Measurements from ENCODE around the gene RITA1. TPM values are rescaled to one million over a fixed set of nuclear protein-coding genes. Genes with fewer than 3 reads are reported as not detected.
A peak's percentile ranks its signal among the peaks of the same experiment; 100 is the strongest.

The RITA1 gene
- total and polyA plus RNA-seq, 4 donors = 9.1 to 19.7 (median 14.3) TPM

DNA sequence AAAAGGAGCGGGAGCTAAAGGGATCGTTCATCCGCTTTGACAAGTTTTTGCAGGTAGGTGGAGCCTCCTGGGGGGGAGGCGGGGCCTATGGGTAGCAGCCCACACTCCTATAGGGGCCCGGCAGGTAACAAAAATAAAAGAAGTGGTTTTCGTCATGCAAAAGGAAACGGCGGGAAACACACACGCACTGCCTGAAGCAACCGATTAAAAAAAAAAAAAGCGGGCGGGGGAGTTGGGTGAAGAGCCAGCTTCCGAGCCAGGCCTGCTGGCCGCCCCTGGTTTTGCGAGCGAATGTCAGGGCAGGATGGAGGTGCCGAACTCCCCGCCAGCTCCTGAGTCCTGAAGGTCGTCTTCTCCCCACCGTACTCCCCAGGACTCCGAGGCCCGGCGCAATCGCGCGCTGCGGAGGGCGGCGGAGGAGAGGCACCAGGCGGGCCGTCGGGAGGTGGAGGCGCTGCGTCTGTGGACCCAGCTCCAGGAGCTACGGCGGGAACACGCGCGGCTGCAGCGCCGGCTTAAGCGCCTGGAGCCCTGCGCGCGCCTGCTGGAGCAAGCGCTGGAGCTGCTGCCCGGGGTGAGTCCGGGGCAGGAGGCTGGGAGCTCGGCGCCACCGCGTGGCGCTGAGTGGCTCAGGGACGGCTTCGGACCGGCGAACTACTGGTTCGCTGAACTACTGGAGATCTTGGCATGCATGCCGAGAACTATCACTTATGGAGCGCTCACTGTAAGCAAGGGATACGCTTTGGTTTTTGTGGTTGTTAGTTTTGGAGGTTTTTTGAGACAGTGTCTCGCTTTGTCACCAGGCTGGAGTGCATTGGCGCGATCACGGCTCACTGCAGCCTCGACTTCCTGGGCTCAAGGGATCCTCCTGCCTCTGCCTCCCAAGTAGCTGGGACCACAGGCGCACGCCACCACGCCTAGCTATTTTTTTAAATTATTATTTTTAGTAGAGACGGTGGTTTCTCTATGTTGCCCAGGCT, 32.4 kb upstream of the RITA1 start:
- Histone ChIP-seq H3K9ac (ENCODE audit: insufficient read depth in 1 of 2, low read length in 2 of 2) (no peak overlapping the region), H3K9me3 (ENCODE audit: control insufficient read depth in 4 of 4, insufficient read depth in 3 of 4, low read length in 3 of 4) (peaks cover 0 to under 1% (median 0%) of the 10 kb centered on the region in 4 donors), H3K36me3 (ENCODE audit: control insufficient read depth in 4 of 4, insufficient read depth in 4 of 4, low read length in 4 of 4) (peaks cover 0 to 9% (median 2%) of the 10 kb centered on the region in 4 donors), H3K27ac (ENCODE audit: low read depth in 1 of 2, low read length in 1 of 2) (no peak overlapping the region), H3K4me1 (ENCODE audit: control insufficient read depth in 5 of 5, insufficient read depth in 5 of 5, low read length in 5 of 5) (peaks cover 0 to 17% (median 0%) of the 10 kb centered on the region in 5 donors), H3K4me3 (no peak overlapping the region), H3K27me3 (ENCODE audit: control insufficient read depth in 3 of 3, insufficient read depth in 3 of 3, low read length in 2 of 3) (peaks cover 0 to 38% (median 31%) of the 10 kb centered on the region in 3 donors)
- TF ChIP-seq, protein P1, sequence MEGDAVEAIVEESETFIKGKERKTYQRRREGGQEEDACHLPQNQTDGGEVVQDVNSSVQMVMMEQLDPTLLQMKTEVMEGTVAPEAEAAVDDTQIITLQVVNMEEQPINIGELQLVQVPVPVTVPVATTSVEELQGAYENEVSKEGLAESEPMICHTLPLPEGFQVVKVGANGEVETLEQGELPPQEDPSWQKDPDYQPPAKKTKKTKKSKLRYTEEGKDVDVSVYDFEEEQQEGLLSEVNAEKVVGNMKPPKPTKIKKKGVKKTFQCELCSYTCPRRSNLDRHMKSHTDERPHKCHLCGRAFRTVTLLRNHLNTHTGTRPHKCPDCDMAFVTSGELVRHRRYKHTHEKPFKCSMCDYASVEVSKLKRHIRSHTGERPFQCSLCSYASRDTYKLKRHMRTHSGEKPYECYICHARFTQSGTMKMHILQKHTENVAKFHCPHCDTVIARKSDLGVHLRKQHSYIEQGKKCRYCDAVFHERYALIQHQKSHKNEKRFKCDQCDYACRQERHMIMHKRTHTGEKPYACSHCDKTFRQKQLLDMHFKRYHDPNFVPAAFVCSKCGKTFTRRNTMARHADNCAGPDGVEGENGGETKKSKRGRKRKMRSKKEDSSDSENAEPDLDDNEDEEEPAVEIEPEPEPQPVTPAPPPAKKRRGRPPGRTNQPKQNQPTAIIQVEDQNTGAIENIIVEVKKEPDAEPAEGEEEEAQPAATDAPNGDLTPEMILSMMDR (IDR thresholded peaks at IDR 0.05; ENCODE audit: control extremely low read depth, extremely low read depth) = no peak
- DNase-seq (peak; percentile 70 to 80 (median 73)), ATAC-seq (ENCODE audit: insufficient read depth, low FRiP score) (peak; percentile 85)
- WGBS, 2 donors = 5 to 7% methylated on average over 70 of the region's 70 CpGs

DNA sequence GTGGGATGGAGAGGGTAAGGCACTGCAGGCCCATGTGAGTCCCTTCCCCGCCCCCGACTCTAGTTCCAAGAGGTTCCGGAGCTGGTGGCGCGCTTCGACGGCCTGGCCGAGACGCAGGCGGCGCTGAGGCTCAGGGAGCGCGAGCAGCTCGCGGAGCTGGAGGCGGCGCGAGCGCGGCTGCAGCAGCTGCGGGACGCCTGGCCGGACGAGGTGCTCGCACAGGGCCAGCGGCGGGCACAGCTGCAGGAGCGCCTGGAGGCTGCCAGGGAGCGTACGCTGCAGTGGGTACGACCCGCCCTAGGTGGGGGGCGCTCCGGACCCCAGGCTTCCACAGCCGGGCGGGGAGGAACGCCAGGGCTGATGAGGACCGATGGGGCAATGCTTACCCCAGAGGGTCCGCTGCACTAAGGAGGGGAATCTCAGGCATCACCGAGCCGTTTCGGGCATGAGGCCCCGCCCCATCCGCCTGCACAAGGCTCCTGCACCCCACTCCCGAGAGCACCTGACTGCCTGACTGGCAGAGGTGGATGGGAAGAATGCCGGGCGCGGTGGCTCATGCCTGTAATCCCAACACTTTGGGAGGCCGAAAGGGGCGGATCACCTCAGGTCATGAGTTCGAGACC, 31.1 kb upstream of the RITA1 start:
- Histone ChIP-seq H3K4me3 (no peak overlapping the region), H3K27ac (ENCODE audit: low read depth in 1 of 2, low read length in 1 of 2) (no peak overlapping the region), H3K9ac (ENCODE audit: insufficient read depth in 1 of 2, low read length in 2 of 2) (no peak overlapping the region), H3K4me1 (ENCODE audit: control insufficient read depth in 5 of 5, insufficient read depth in 5 of 5, low read length in 5 of 5) (peaks cover 0 to 15% (median 0%) of the 10 kb centered on the region in 5 donors), H3K9me3 (ENCODE audit: control insufficient read depth in 4 of 4, insufficient read depth in 3 of 4, low read length in 3 of 4) (peaks cover 0 to 6% (median 0%) of the 10 kb centered on the region in 4 donors), H3K27me3 (ENCODE audit: control insufficient read depth in 3 of 3, insufficient read depth in 3 of 3, low read length in 2 of 3) (peaks cover 0 to 38% (median 31%) of the 10 kb centered on the region in 3 donors), H3K36me3 (ENCODE audit: control insufficient read depth in 4 of 4, insufficient read depth in 4 of 4, low read length in 4 of 4) (peaks cover 5 to 22% (median 12%) of the 10 kb centered on the region in 4 donors)
- TF ChIP-seq, protein P1 (IDR thresholded peaks at IDR 0.05; ENCODE audit: control extremely low read depth, extremely low read depth) = no peak
- no peak for ATAC-seq (ENCODE audit: insufficient read depth, low FRiP score)
- peak in 2 of 3 donors; percentile 44 to 53 for DNase-seq
- 4% methylated on average over 51 of the region's 51 CpGs for WGBS, 2 donors

DNA sequence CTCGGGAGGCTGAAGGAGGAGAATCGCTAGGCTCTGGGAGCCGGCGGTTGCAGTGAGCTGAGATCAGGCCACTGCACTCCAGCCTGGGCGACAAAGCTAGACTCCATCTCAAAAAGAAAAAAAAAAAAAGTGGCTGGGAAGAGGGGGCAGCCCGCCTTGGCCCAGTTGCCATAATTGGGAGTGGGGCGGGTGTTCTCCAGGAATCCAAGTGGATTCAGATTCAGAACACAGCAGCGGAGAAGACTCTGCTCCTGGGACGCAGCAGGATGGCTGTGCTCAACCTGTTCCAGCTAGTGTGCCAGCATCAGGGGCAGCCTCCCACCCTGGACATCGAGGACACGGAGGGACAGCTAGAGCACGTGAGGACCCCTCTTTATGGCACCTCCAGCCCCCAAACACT, 30.5 kb upstream of the RITA1 start:
- DNase-seq (no peak), ATAC-seq (ENCODE audit: insufficient read depth, low FRiP score) (no peak)
- TF ChIP-seq, protein P1 (IDR thresholded peaks at IDR 0.05; ENCODE audit: control extremely low read depth, extremely low read depth) = no peak
- Histone ChIP-seq H3K9me3 (ENCODE audit: control insufficient read depth in 4 of 4, insufficient read depth in 3 of 4, low read length in 3 of 4) (peaks cover 0 to 6% (median 0%) of the 10 kb centered on the region in 4 donors), H3K4me1 (ENCODE audit: control insufficient read depth in 5 of 5, insufficient read depth in 5 of 5, low read length in 5 of 5) (peaks cover 0 to 10% (median 0%) of the 10 kb centered on the region in 5 donors), H3K4me3 (no peak overlapping the region), H3K27ac (ENCODE audit: low read depth in 1 of 2, low read length in 1 of 2) (no peak overlapping the region), H3K9ac (ENCODE audit: insufficient read depth in 1 of 2, low read length in 2 of 2) (no peak overlapping the region), H3K27me3 (ENCODE audit: control insufficient read depth in 3 of 3, insufficient read depth in 3 of 3, low read length in 2 of 3) (peaks cover 0 to 38% (median 31%) of the 10 kb centered on the region in 3 donors), H3K36me3 (ENCODE audit: control insufficient read depth in 4 of 4, insufficient read depth in 4 of 4, low read length in 4 of 4) (peaks cover 11 to 28% (median 13%) of the 10 kb centered on the region in 4 donors)
- WGBS, 2 donors = 67 to 75% methylated on average over 12 of the region's 12 CpGs
